HEK293 (cell line): ENCODE results near the gene LRP1B.

Experiments used
- CTCF ChIA-PET: fragments of 350-600 bp; formaldehyde crosslinking; extraction: SDS; loops from one replicate; lab custom pipeline; 2021; ENCODE audit warnings: antibody characterized with exemption; lab: Yijun Ruan, JAX
- POLR2A ChIA-PET: fragments of 300-600 bp; formaldehyde crosslinking; extraction: SDS; loops from one replicate; lab custom pipeline; 2020; ENCODE audit warnings: antibody characterized with exemption, inconsistent platforms; lab: Yijun Ruan, JAX
- H3K27ac ChIP-seq: fragments of 200-500 bp; sonication (Bioruptor generic); 2 replicates; pipeline ENCODE4 v1.5.1; 2014; ENCODE audit warnings: low read depth, low read length, control low read depth, inconsistent platforms; ENCODE audit errors: extremely low read depth
- H3K36me3 ChIP-seq, 2 experiments: fragments of 200-500 bp in 1 of 2; sonication (Bioruptor generic) in 1 of 2; 1 replicate in 1 of 2; 2 replicates in 1 of 2; pipeline ENCODE4 v1.5.1; 2014 to 2017; ENCODE audit warnings: inconsistent platforms in 2 of 2, low read length in 2 of 2; ENCODE audit not compliant: control insufficient read depth in 2 of 2, insufficient read depth in 1 of 2
- H3K4me1 ChIP-seq: fragments of 200-500 bp; sonication (Bioruptor generic); 2 replicates; pipeline ENCODE4 v1.5.1; 2014; ENCODE audit warnings: mild to moderate bottlenecking, low read length, inconsistent platforms; ENCODE audit not compliant: control insufficient read depth, insufficient read depth
- H3K4me3 ChIP-seq: 2 replicates; pipeline ENCODE4 v1.5.1; 2011; ENCODE audit warnings: low read depth, mild to moderate bottlenecking, control low read depth, low read length, moderate library complexity
- H3K9me3 ChIP-seq: fragments of 200-500 bp; sonication (Bioruptor generic); 2 replicates; pipeline ENCODE4 v1.5.1; 2014; ENCODE audit warnings: low read depth, low read length, inconsistent platforms; ENCODE audit not compliant: control insufficient read depth, insufficient read depth
- BCL11A ChIP-seq: fragments of 450-650 bp; formaldehyde crosslinking; IDR thresholded peaks from 2 replicates; pipeline ENCODE4 v1.5.1; 2016; ENCODE audit warnings: low read depth, missing biosample characterization, missing genetic modification characterization
- GFI1B ChIP-seq: fragments of 450-650 bp; formaldehyde crosslinking; IDR thresholded peaks from 2 replicates; pipeline ENCODE4 v1.5.1; 2016; ENCODE audit warnings: missing biosample characterization, missing genetic modification characterization
- GLI4 ChIP-seq: fragments of 450-650 bp; formaldehyde crosslinking; IDR thresholded peaks from 2 replicates; pipeline ENCODE4 v1.5.1; 2016; ENCODE audit warnings: missing biosample characterization, missing genetic modification characterization
- MEIS1 ChIP-seq: sonication (generic); formaldehyde crosslinking; IDR thresholded peaks from 2 replicates; pipeline ENCODE4 v1.8.1; 2022; ENCODE audit warnings: missing genetic modification reagents, mild to moderate bottlenecking, borderline replicate concordance
- OSR2 ChIP-seq: fragments of 450-650 bp; formaldehyde crosslinking; IDR thresholded peaks from 2 replicates; pipeline ENCODE4 v1.5.1; 2016; ENCODE audit warnings: missing biosample characterization, missing genetic modification characterization
- ZBTB7A ChIP-seq: fragments of 450-650 bp; formaldehyde crosslinking; IDR thresholded peaks from 2 replicates; pipeline ENCODE4 v1.5.1; 2016; ENCODE audit warnings: low read depth, missing biosample characterization, missing genetic modification characterization
- ZNF133 ChIP-seq: fragments of 450-650 bp; formaldehyde crosslinking; IDR thresholded peaks from 2 replicates; pipeline ENCODE4 v1.5.1; 2016; ENCODE audit warnings: missing biosample characterization, missing genetic modification characterization
- ZNF248 ChIP-seq: fragments of 450-650 bp; formaldehyde crosslinking; IDR thresholded peaks from 2 replicates; pipeline ENCODE4 v1.5.1; 2017; ENCODE audit warnings: missing biosample characterization, missing genetic modification characterization
- ZNF366 ChIP-seq: fragments of 450-650 bp; formaldehyde crosslinking; conservative IDR thresholded peaks from 2 replicates; pipeline ENCODE4 v1.5.1; 2016; ENCODE audit warnings: missing biosample characterization, missing genetic modification characterization
- ZNF473 ChIP-seq: fragments of 450-650 bp; formaldehyde crosslinking; IDR thresholded peaks from 2 replicates; pipeline ENCODE4 v1.5.1; 2017; ENCODE audit warnings: missing biosample characterization, missing genetic modification characterization
- ZNF48 ChIP-seq: fragments of 450-650 bp; formaldehyde crosslinking; IDR thresholded peaks from 2 replicates; pipeline ENCODE4 v1.5.1; 2016; ENCODE audit warnings: missing biosample characterization, missing genetic modification characterization
- ZNF544 ChIP-seq: fragments of 450-650 bp; formaldehyde crosslinking; IDR thresholded peaks from 2 replicates; pipeline ENCODE4 v1.5.0; 2017; ENCODE audit warnings: missing biosample characterization, missing genetic modification characterization
- ZNF561 ChIP-seq: fragments of 450-650 bp; IDR thresholded peaks from 2 replicates; pipeline ENCODE4 v1.5.1; 2018; ENCODE audit warnings: missing biosample characterization, missing genetic modification characterization, borderline replicate concordance
- ZNF621 ChIP-seq: fragments of 450-650 bp; formaldehyde crosslinking; IDR thresholded peaks from 2 replicates; pipeline ENCODE4 v1.5.1; 2017; ENCODE audit warnings: missing biosample characterization, missing genetic modification characterization
- ZNF76 ChIP-seq: fragments of 450-650 bp; formaldehyde crosslinking; IDR thresholded peaks from 2 replicates; pipeline ENCODE4; 2016; ENCODE audit warnings: low read depth, missing biosample characterization, missing genetic modification characterization, borderline replicate concordance
- ZNF776 ChIP-seq: fragments of 450-650 bp; formaldehyde crosslinking; IDR thresholded peaks from 2 replicates; pipeline ENCODE4 v1.5.0; 2017; ENCODE audit warnings: missing biosample characterization, missing genetic modification characterization, borderline replicate concordance
- TF ChIP-seq, protein P1 (sequence below): fragments of 450-650 bp; formaldehyde crosslinking; IDR thresholded peaks from 2 replicates; pipeline ENCODE4; 2016; ENCODE audit warnings: missing biosample characterization, missing genetic modification characterization
- TF ChIP-seq, protein P2 (sequence below): fragments of 450-650 bp; IDR thresholded peaks from 2 replicates; pipeline ENCODE4 v1.5.1; 2018; ENCODE audit warnings: missing biosample characterization, missing genetic modification characterization
- TF ChIP-seq, protein P3 (sequence below): fragments of 450-650 bp; formaldehyde crosslinking; IDR thresholded peaks from 2 replicates; pipeline ENCODE4 v1.5.0; 2017; ENCODE audit warnings: missing biosample characterization, missing genetic modification characterization, borderline replicate concordance

LRP1B gene

DNA sequence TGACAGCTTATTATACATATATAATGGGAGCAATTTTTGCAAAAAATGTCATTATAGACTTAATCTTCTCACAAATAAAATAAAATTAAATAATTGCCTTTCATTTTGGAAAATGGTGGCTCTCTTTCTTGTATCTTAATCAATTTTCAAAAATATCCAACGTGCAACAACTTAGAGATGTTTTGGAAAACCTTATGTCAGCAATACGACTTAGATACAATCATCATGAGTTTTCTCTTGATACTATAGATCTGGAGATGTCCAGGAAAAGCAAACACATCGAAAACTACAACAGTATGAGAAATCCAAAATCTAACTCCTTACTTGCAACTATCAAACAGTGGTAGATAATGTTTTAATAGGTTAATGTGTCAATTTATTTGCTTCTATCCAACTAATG, 1529.0 kb downstream of the LRP1B start:
- Histone ChIP-seq H3K36me3 (no peaks in the 10 kb centered on the region), H3K27ac (no peak overlapping the region), H3K4me3 (no peak overlapping the region), H3K9me3 (no peaks in the 10 kb centered on the region), H3K4me1 (no peaks in the 10 kb centered on the region)
- TF ChIP-seq ZNF473 (tag by site-specific recombination), result no peak
- TF ChIP-seq ZNF621, result no peak
- no peak for TF ChIP-seq BCL11A (tag by site-specific recombination)
- no peak for TF ChIP-seq ZNF544 (tag by site-specific recombination)
- TF ChIP-seq ZNF776 (tag by site-specific recombination), result no peak
- TF ChIP-seq GLI4, result no peak
- no peak for TF ChIP-seq ZNF76 (tag by site-specific recombination)
- TF ChIP-seq MEIS1, result no peak
- TF ChIP-seq, protein P1, sequence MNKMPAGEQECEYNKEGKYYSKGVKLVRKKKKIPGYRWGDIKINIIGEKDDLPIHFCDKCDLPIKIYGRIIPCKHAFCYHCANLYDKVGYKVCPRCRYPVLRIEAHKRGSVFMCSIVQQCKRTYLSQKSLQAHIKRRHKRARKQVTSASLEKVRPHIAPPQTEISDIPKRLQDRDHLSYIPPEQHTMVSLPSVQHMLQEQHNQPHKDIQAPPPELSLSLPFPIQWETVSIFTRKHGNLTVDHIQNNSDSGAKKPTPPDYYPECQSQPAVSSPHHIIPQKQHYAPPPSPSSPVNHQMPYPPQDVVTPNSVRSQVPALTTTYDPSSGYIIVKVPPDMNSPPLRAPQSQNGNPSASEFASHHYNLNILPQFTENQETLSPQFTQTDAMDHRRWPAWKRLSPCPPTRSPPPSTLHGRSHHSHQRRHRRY (tag by site-specific recombination), result no peak
- TF ChIP-seq ZNF133 (tag by site-specific recombination), result no peak
- TF ChIP-seq, protein P2, sequence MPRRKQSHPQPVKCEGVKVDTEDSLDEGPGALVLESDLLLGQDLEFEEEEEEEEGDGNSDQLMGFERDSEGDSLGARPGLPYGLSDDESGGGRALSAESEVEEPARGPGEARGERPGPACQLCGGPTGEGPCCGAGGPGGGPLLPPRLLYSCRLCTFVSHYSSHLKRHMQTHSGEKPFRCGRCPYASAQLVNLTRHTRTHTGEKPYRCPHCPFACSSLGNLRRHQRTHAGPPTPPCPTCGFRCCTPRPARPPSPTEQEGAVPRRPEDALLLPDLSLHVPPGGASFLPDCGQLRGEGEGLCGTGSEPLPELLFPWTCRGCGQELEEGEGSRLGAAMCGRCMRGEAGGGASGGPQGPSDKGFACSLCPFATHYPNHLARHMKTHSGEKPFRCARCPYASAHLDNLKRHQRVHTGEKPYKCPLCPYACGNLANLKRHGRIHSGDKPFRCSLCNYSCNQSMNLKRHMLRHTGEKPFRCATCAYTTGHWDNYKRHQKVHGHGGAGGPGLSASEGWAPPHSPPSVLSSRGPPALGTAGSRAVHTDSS (tag by site-specific recombination), result no peak
- TF ChIP-seq, protein P3, sequence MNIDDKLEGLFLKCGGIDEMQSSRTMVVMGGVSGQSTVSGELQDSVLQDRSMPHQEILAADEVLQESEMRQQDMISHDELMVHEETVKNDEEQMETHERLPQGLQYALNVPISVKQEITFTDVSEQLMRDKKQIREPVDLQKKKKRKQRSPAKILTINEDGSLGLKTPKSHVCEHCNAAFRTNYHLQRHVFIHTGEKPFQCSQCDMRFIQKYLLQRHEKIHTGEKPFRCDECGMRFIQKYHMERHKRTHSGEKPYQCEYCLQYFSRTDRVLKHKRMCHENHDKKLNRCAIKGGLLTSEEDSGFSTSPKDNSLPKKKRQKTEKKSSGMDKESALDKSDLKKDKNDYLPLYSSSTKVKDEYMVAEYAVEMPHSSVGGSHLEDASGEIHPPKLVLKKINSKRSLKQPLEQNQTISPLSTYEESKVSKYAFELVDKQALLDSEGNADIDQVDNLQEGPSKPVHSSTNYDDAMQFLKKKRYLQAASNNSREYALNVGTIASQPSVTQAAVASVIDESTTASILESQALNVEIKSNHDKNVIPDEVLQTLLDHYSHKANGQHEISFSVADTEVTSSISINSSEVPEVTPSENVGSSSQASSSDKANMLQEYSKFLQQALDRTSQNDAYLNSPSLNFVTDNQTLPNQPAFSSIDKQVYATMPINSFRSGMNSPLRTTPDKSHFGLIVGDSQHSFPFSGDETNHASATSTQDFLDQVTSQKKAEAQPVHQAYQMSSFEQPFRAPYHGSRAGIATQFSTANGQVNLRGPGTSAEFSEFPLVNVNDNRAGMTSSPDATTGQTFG (tag by site-specific recombination), result no peak
- no peak for TF ChIP-seq GFI1B
- TF ChIP-seq ZNF561 (tag by site-specific recombination), result no peak
- CTCF ChIA-PET, result no interaction called here
- POLR2A ChIA-PET, result no interaction called here

DNA sequence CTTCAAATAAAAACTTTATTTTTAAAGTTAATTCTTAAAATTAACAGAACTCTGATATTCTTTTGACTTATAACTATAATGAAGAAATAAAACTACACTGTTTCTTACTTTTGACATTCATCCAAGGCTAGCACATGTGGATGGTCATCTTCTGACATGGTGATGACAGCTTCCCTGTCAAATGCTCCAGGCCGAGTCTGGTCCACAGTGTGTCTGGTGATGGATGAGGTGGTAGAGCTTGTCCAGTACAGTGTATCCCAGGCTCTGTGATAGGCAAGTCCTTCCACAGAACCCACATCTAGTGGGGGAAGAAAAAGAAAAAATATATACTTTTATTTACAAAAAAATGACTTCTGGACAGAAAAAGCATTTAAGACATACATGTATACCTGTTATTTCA, 1529.5 kb downstream of the LRP1B start:
- Histone ChIP-seq H3K4me3 (no peak overlapping the region), H3K9me3 (no peaks in the 10 kb centered on the region), H3K4me1 (no peaks in the 10 kb centered on the region), H3K36me3 (no peaks in the 10 kb centered on the region), H3K27ac (no peak overlapping the region)
- TF ChIP-seq ZBTB7A (tag by site-specific recombination) (no peak), ZNF248 (tag by site-specific recombination) (no peak), ZNF48 (tag by site-specific recombination) (no peak), OSR2 (tag by site-specific recombination) (no peak), ZNF366 (no peak)
- TF ChIP-seq, protein P3 (tag by site-specific recombination), result no peak
- ChIA-PET POLR2A (no interaction called here), CTCF (no interaction called here)
